ENCODE measurements around the gene NRXN2. TPM values are rescaled to one million over a fixed set of nuclear protein-coding genes. Genes with fewer than 3 reads are reported as not detected.

NRXN2 gene
- total RNA-seq, 1 experiment from 2014 or later, result not detected

DNA sequence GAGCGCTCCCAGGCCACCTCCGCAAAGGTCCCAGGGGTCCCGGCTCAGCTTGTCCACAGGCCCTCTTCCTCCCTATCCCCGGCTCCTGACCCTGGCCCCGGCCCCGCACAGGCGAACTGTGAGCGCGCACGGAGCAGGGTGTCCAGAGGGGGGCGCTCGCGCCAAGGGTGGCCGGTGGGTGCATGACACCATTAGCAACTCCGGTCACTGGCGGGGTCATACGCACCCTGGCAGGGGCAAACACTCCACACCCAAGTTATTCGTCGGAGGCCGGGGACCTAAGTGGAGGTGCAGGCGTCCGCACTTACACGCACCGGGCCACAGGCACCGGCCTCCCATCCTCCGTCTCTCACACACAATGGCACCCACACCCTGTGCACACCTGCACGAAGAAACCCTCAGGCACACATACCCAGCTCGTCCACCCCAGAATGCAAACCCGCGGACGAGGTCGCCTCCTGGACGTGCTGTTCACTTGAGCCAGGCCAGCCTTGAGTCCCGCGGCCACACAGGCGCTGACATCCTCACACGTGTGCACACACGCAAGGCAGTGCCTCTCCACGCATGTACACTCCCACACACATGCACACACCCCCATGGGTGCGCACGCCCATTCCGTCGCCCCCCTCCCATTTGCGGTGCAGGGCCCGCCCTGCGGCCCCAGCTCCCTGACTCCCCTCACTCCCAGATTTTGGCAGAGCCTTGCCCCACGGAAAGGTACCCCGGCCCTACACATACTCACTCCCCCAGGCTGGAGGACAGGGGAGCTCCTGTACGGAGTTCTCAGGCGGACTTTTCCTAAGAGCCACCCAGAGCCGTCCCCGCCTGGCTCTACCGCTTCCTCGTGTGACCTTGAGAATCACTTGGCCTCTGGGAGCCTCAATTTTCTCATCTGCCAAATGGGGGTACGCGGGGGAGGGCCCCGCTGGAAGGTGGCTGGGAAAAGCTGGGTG, 20.9 kb upstream of the NRXN2 start, which contains the start of gene RASGRP2:
RASGRP2 (minus strand) TSS at position 552 of the 953 bp plus-strand sequence. CDS start 1,276 bp downstream, outside the sequence.
- peak; percentile 23 for DNase-seq (ENCODE audit: low spot score)

DNA sequence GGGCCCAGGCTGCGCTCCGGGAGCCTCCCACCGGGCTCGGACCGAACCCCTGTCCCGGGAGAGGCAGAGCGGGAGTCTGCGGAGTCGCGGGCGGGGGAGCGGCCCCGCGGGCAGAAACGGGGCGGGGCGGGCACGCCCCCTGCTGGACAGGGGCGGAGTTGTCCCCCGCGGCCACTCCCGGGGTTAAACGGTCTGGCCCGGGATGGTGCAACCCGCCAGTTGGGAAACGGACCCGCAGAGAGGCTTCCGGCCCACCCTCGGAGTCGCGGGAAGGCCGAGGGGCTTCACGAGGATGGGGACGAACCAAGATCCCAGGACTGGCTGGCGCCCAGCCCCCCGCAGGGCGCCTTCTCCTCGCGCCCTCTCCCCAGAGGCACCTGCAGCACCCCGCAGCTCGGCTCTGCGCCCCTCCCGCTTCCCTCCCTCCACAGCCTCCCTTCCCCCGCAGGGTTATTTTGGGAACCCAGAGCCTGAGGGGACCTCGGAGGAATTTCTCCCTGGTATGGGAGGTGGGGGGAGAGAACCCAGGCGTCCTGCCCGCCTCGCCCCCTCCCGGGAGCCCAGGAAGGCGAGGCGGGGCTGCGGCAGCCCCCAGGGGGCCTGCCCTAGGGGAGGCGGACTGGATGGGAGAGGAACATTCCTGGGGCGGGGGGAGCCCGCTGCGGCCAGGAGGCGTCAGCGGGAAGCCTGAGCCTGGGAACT, 20.0 kb upstream of the NRXN2 start:
- peak; percentile 58 for DNase-seq (ENCODE audit: low spot score)

DNA sequence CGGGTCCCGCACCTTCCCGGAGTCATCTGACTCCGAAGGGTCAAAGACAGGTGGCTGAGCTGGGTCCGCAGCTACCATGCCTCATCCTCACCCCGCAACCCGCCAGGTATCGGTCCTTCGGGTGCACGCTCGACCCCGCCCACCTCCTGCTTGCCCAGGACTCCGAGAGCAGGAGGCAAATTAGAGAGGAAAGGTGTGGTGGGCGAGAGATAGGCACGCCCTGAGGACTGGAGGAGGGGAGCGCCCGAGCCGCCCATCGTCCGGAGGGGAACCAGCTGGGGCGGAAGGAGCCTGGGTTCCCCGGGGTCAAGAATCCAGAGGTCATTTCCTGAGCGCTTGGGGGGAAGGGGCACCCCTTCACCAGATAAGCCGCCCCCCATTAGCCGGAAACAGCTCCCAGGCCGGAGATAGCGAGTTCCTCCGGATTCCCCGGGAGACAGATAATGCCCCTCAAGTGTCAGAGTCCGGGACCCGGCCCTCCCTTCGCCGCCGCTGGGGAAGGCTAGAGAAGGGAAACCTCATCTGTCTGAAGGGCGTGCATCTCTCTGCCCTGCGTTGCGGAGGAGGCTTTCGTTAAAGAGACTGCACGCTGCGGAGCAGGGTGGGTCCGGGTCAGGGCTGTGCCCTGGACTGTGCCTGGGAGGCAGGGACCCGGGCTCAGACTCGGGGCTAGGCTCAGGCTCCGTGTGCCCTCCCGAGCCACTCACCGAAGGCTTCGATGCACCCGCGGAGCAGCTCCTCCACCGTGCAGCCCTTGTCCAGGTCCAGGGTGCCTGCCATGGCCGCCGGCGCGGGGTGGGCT, 19.3 kb upstream of the NRXN2 start:
- DNase-seq (ENCODE audit: low spot score), result peak; percentile 24

DNA sequence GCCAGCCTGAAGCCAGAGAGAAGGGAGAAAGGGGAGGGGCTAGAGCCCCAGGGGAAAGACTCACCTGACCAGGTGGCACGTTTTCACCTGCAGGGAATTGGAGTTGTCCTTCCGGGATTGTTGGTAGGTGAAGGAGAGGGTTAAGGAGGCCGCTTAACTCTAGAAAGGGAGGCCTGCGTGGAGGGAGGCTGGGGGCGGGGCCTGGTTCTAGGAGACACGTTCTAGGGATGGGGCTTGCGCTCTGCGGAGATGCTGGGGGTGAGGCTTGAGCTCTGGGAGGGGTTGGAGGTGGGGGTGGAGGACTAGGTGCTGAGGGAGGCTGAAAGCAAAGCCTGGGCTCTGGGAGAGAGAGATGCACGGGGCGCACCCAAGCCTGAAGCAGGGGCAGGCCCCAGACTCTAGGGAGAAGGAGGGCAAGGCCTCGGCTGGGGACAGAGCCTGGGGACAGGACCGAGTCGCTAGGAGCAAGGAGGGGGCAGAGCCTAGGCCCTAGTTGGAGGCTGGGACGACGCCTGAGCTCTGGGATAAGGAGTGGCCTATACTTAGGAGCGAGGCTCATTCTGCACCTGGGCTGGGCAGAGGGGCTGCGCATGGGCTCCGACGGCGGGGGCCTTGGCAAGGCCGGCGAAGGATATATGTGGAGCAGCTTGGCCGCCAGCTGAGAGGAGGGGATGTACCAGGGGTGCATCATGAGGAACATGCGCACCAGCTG, 18.5 kb upstream of the NRXN2 start:
- no peak for DNase-seq (ENCODE audit: low spot score)

DNA sequence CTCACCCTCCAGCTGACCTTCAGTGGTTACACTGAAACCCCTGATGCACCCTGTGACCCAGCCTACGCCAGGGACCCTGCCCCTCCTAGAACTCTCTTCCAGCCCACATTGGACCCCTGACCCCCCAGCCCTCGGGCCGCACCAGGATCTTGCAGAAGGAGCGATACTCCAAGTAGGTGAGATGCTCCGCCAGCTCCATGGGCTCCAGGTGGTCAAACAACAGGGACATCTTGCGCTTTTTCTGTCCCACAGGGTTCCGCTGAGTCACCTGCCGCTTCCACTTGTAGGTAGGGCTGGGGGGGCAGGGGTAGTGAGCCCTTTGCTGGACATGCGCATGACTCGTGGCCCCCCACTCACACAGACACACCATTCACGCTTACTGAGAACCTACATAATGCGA, 16.9 kb upstream of the NRXN2 start:
- no peak for DNase-seq (ENCODE audit: low spot score)

DNA sequence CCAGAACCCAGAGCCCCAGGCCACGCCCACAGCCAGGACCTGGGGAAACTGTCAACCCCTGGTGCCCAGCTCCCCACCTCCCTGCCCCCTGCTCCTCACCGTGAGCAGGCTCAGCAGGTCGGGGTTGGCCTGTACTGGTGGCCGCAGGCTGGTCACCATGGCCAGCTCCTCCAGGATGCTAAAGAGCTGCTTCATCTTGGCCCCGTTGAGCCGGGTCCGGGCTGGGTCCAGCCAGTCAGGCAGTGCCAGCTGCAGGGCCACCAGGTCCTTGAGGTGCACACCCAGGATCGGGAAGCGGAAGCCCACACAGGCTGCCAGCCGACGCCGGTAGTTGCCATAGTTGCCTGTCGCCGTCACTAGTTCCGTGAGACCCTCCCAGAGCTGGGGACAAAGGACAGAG, 13.7 kb upstream of the NRXN2 start:
- DNase-seq (ENCODE audit: low spot score), result no peak

DNA sequence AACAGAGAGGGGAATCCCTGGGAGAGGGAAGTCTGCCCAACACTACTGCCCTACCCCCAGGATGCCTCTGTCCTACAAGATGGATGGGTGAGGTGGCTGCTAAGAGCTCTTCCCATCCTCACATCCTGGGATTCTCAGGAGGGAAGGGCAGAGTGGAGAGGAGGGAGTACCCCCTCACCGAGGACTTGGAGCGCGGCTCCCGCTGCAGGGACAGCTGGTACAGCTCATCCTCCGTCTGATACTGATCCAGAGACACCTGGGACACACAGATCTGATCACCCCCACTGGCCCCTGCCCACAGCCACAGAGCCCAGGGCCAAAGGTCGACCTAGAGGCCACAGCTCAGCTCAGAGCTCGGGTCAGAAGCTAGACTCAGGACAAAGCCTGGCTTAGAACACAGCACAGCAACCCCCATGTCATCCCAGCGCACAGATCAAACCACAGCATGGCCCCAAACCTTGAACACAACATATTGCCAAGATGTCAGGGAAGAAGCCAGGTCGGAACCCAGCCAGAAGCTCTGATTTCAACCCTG, 12.8 kb upstream of the NRXN2 start:
- DNase-seq (ENCODE audit: low spot score), result no peak

DNA sequence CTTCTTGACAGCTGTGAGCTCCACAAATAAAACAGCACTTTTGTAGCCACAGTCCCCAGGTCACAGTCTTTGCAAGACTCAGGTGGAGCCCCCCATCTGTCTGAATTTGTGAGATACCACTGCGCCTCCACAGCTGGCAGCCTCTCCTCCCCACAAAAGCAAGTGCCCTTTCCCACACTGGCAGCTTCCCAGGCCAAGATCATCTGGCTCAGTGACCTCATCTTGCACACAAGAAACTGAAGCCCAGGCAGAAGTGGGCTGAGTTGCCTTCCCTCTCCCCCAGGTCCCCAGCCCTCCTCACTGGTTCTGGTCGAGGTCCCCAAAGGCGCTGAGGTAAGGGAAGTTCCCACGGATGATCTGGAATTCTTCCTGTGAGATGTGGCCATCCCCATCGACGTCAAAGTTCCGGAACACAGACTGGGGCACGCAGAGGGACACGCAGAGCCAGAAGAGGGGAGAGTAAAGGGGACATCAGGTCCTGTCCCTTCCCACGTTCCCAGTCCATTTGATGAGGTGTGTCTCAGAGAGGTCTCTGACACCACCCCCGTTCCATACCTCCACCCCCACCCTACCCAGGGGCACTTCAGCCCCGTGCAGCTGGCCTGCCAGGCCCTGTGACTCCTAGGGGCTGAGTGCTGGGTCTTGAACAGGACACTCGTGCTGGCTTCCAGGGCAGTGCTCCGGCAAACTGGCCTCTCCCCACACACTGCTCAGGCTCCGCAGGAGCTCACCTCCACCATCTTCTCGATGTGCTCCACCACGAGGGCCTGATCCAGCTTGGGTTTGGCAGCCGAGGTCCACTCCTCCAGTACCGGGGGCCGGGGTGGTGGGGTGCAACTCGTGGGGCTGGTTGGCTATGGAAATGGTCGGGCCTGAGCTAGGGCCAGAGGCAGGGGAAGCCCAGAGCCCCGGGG, 12.1 kb upstream of the NRXN2 start:
- no peak for DNase-seq (ENCODE audit: low spot score)

DNA sequence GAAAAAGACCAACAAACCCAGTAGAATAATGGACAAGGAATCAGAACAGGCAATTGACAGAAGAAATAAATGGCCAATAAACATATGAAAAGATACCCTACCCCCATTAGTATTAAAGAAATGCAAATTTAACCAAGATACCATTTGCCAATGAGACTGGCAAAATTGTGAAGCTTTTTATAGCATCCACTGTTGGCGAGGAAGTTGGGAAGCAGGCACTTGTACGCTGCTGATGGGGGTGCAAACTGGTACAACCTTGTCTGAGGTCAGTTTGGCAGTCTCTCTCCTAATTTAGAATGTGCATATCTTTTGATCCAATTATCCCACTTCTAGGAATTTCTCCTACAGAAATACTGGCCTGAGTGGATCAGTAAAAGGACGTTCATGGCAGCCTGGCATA, 8.6 kb upstream of the NRXN2 start:
- no peak for DNase-seq (ENCODE audit: low spot score)

DNA sequence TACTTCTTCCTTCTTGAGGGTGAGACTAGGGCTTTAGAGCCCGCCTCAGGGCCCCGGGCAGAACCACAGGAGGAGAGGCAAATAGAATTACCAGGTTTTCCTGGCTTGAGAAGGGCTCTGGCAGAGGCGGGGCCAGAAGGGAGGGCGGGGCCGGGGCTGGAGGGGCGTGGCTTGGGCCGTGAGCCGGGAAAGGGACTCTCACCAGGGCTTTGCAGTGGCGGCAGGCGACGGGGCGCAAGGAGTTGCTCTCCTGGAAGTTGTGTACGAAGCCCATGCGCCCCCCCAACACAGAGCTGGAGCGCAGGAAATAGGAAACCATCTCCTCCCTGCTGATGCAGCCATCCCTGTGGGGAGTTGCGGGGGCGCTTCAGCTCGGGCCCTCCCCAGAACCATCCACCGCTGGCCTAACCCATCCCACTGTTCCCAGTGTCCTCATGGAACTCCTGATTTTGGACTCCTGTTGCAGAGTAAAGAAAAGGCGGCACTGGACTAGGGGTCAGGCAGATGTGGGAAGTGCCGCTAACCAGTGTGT, 6.9 kb upstream of the NRXN2 start:
- no peak for DNase-seq (ENCODE audit: low spot score)

DNA sequence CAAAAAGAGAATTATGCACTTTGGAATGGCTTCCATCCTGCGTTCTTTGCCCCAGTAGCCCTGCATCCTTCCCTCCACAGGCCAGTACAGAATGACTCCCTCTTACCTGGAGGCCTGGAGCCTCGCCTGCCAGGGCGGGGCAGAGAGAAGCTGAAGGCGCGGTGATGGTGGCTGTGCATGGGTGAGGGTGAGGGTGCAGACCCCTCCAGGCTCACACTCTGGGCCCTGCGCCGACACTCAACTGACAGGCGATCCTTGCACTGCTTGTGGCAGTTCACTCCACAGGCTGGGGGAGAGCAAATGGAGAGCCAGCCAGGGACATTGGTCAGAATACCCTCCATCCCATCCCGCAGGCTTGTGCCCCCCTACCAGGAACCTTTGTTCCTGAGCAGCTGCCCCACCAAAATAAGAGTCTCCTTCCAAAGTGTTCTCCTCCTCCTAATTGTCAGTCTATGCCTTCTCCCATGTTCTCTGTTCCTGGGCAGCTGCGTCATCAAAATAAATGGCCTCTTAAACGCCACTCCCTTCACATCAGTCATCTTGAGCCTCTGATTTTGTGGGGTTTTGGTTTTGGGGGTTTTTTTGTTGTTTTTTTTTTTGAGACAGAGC, 5.9 kb upstream of the NRXN2 start:
- no peak for DNase-seq (ENCODE audit: low spot score)

DNA sequence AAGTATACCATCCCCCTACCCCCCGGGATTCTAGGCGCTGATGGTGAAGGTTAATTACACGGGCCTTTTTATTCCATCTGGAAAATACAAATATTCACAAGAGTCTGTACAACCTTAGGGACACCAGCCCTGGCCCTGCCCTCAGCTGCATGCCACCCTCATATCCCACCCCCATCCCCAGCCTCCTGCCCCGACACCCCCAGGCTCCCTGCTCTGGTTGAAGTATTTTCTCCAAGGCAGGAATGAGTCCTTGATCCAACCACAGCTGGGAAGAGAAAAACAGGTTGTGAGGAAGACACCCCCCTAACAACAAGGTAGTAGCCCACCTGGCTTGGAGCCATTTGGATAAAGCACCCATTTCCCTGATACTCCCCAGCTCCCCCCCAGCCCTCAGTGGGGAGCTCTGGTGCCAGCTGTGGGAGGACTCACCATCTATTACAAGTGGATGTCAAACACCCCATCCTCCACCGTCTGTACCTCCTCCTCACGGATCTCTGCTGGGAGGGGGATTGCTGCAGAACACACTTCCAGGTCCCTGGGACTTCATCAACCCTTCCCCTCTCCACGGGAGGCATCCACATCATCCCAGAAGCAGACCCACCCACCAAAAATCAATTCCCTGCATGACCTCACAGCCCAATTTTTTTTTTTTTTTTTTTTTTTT, 4.0 kb upstream of the NRXN2 start:
- no peak for DNase-seq (ENCODE audit: low spot score)

DNA sequence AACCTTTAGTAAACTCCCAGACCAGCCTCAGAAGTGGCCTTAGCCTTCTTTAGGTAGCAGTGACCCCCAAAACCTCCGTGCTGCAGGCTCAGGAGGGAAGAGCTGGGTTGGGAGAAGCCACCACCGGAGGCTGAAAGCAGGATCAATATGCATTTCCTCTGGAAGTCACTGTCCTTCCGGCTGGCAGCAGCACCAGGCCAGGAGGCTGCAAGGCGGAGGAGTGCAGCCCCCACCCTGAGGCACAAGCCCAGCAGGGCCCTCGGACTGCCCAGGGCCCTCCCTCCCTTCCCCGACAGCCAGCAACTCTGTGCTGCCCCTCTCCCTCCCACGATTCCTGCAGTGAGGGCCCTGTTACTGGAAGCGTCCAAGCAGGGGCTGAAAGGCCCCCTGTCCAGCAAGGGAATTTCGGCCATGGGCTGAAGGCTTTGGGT, 3.2 kb upstream of the NRXN2 start:
- no peak for DNase-seq (ENCODE audit: low spot score)

DNA sequence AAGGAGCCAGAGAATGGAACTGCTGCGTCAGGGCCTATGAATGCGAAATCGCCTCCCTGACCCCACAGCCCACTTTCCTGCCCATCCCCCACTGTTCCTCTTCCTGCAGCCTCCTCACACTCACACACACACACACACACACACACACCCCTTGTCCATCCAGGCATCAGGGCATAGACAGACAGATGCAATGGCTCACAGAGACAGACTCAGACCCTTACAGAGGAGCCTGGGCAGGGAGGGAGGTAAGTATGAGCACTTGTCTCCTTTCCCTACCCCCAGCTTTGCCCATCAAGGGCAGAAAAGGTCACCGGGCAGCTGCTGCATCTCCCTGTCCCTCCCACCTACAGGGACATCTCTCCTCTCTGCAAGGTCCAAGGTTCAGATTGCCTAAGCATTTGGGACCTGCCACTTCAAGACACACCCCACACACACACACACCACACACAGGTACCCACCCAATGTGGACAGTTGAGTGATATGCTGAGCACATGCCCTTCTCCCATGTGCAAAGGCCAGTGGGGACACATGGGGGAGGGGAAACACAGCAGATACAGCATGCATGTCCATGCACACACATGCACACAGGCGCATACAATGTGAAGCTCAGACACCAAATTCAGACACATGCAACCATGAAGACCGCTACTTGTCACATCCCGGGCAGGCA, 2.0 kb upstream of the NRXN2 start:
- DNase-seq (ENCODE audit: low spot score), result no peak

DNA sequence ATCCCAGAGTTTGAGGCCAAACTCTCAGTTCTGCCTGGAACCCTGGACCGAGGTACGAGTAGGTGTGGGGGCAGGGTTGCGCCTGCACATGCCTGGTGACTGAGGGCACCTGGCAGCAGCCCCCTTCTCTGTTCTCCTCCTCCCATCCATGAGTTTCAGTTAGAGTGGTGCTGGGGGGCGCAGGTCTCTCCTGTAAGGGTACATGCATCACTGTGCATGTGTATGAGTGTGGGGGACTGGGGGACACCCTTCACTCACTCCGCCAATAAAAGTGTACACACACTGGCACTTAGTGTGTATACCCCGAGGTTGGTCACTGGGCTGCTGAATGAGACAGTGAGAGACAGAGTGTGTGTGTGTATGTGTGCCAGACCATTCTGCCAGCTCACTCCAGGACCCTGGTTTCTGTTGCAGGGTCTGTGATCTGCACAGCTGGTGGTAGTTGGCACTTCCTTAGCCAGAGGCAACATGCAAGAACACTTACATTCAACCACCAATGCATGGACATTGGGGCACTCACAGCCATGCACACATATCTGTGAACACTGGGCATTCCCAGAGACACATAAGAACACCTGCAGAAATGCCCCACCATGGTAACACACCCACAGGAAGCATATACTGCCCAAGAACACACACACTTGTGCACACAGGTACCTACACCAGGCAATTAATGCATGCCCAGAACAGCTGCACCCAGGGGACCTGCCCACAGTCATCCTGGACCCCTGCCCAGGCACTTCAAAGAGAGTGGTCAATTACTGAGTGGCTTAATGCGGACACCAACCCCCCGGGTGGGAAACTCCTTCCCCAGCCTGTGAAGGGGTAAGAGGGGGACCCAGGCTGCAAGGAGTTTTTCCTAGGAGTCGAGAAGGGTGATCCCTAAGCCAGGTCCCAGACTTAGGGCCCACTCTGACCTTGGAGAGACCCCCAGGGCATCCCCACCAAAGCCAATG, 1.2 kb upstream of the NRXN2 start:
- no peak for DNase-seq (ENCODE audit: low spot score)

DNA sequence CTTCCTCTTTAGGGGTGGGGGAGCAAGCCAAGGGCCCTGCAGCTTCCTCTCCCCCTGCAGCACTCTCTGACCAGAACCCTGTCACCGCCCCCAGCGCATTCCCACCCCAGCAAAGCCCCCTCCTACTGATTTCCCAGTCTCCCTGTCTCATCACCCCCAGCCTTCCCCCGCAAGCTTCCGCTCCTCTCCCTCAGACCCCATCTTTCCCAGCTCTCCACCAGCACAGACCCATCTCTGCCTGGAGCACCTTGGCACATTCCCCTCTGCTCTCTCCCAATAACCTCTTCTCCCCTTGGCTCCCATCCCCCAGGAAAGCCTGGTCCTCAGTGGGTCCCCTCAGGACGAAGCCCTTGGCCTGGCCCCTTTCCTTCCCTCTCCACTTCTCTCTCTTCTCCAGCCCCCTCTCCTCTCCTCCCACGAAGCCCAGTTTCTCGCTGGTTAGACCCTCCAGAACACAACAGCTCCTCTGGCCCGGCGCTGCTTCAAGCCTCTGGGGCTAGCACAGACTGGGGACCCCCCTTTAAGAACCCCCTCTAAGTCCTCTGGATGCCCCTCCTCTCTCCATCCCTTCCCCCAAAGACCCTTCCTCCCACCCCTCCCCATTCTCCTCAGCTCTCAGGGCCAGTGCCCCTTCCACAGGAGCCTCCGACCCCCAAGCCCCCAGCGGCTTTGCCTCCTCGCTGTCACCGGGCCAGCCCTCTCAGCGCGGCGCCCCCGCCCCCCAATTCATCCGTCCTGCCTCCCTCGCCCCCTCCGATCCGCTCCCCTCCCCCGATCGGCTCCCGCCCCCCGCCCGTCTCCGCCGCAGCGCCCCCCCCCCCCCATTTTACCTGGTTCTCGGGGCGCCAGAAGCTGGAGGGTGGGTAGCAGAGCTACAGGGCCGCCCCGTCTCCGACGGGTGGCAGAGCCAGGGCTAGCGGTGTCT, 594 bp downstream of the NRXN2 start:
- DNase-seq (ENCODE audit: low spot score), result no peak

All from HT-29 (cell line).